Loucy (cell line): ENCODE data around the gene GPR15.

Experiments
- H2AFZ ChIP-seq: fragments of 200-600 bp; sonication (generic); 2 replicates; pipeline ENCODE4 v1.6.0; 2016; ENCODE audit warnings: antibody characterized with exemption, mild to moderate bottlenecking, low read length, moderate library complexity
- H3F3A ChIP-seq: fragments of 200-600 bp; 2 replicates; pipeline ENCODE4 v1.6.0; 2016; ENCODE audit warnings: antibody characterized with exemption, low read depth, mild to moderate bottlenecking
- H3K27me3 ChIP-seq: fragments of 200-600 bp; sonication (generic); 2 replicates; pipeline ENCODE4 v1.6.1; 2014; ENCODE audit warnings: low read length, mild to moderate bottlenecking; ENCODE audit not compliant: insufficient read depth, poor library complexity, severe bottlenecking
- H3K36me3 ChIP-seq: fragments of 200-600 bp; sonication (generic); 2 replicates; pipeline ENCODE4 v1.6.1; 2016; ENCODE audit warnings: low read length; ENCODE audit not compliant: insufficient read depth
- H3K4me1 ChIP-seq: fragments of 200-600 bp; sonication (generic); 2 replicates; pipeline ENCODE4 v1.5.1; 2014; ENCODE audit warnings: low read length, mild to moderate bottlenecking; ENCODE audit not compliant: insufficient read depth, poor library complexity, severe bottlenecking
- H3K4me2 ChIP-seq: fragments of 200-600 bp; sonication (generic); 2 replicates; pipeline ENCODE4 v1.6.0; 2014; ENCODE audit warnings: antibody characterized with exemption, low read length, low read depth, mild to moderate bottlenecking; ENCODE audit not compliant: poor library complexity, severe bottlenecking
- H3K4me3 ChIP-seq: fragments of 200-600 bp; sonication (generic); 2 replicates; pipeline ENCODE4 v1.5.1; 2014; ENCODE audit warnings: low read length, mild to moderate bottlenecking, mixed read lengths; ENCODE audit not compliant: poor library complexity, severe bottlenecking
- H3K79me2 ChIP-seq: fragments of 200-600 bp; sonication (generic); 2 replicates; pipeline ENCODE4 v1.6.1; 2014; ENCODE audit warnings: low read length; ENCODE audit not compliant: insufficient read depth
- H3K9ac ChIP-seq: fragments of 200-600 bp; sonication (generic); 2 replicates; pipeline ENCODE4 v1.6.0; 2014; ENCODE audit warnings: mild to moderate bottlenecking, low read depth, low read length, moderate library complexity; ENCODE audit not compliant: poor library complexity, severe bottlenecking
- H3K9me2 ChIP-seq: fragments of 200-600 bp; sonication (generic); replicated peaks from 2 replicates; pipeline ENCODE4 v1.6.1; 2016; ENCODE audit warnings: low read depth, low read length, mixed read lengths
- H3K9me3 ChIP-seq: fragments of 200-600 bp; sonication (generic); 2 replicates; pipeline ENCODE4 v1.6.1; 2014; ENCODE audit warnings: mild to moderate bottlenecking, antibody characterized with exemption, low read length, low read depth; ENCODE audit not compliant: insufficient read depth
- H4K20me1 ChIP-seq: fragments of 200-600 bp; sonication (generic); 2 replicates; pipeline ENCODE4 v1.6.0; 2014; ENCODE audit warnings: antibody characterized with exemption, low read length, mild to moderate bottlenecking; ENCODE audit not compliant: insufficient read depth, poor library complexity, severe bottlenecking
- CTCF ChIP-seq: fragments of 200-600 bp; sonication (generic); conservative IDR thresholded peaks from 2 replicates; pipeline ENCODE4 v1.5.1; 2014; ENCODE audit warnings: mild to moderate bottlenecking, antibody characterized with exemption, low read length
- EZH2phosphoT487 ChIP-seq: fragments of 200-600 bp; IDR thresholded peaks from 2 replicates; pipeline ENCODE4 v1.6.1; 2018; ENCODE audit warnings: antibody characterized with exemption, mild to moderate bottlenecking, moderate library complexity, borderline replicate concordance

The GPR15 gene

GRCh38 chr3:98497381-98497780, 34.4 kb upstream of the GPR15 start, which contains the start of gene OR5K2:
Gene OR5K2, plus strand, starts transcription at chr3:98497681. Its CDS starts 0 bp downstream, at chr3:98497681.
- no peak within 1 kb of the TSS for H2AFZ ChIP-seq
- H3K79me2 ChIP-seq = no peaks in the 10 kb centered on the region
- TF ChIP-seq EZH2phosphoT487 = no peak
- TF ChIP-seq CTCF = no peak
- no peaks in the 10 kb centered on the region for H3K27me3 ChIP-seq
- no peaks in the 10 kb centered on the region for H3K4me1 ChIP-seq
- no peak within 1 kb of the TSS for H3K9ac ChIP-seq
- no peaks in the 10 kb centered on the region for H4K20me1 ChIP-seq
- H3K36me3 ChIP-seq = no peaks in the 10 kb centered on the region
- no peaks in the 10 kb centered on the region for H3F3A ChIP-seq
- H3K9me3 ChIP-seq = no peaks in the 10 kb centered on the region
- H3K4me2 ChIP-seq = no peak within 1 kb of the TSS
- no peak within 1 kb of the TSS for H3K4me3 ChIP-seq
- H3K9me2 ChIP-seq = no peaks in the 10 kb centered on the region

DNA sequence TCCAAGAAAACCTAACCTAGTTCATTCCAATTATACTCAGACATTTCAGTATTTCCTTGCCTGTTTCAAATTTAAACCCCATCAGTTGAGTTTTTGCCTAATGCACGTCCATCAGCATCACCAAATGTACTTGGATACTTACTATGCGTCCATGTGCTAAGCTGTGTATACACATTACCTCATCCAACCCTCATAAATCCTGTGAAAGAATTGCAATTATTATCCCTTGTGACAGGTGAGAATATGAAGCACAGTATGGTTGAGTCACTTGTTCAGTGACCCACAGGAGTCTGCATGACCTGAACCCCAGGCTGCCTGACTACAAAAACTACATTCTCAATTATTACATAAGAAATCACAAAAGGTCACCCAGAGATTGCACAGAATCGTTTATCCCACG, 31.8 kb upstream of the GPR15 start:
- Histone ChIP-seq H3K9ac (no peak overlapping the region), H4K20me1 (no peaks in the 10 kb centered on the region), H3F3A (no peaks in the 10 kb centered on the region), H3K79me2 (no peaks in the 10 kb centered on the region), H3K9me3 (no peaks in the 10 kb centered on the region), H2AFZ (no peak overlapping the region), H3K4me2 (no peak overlapping the region), H3K9me2 (no peaks in the 10 kb centered on the region), H3K4me1 (no peaks in the 10 kb centered on the region), H3K27me3 (no peaks in the 10 kb centered on the region), H3K4me3 (no peak overlapping the region), H3K36me3 (no peaks in the 10 kb centered on the region)
- TF ChIP-seq EZH2phosphoT487 = no peak
- TF ChIP-seq CTCF = no peak

- no peaks in the 10 kb centered on the region for H3K79me2 ChIP-seq
- H3K9me2 ChIP-seq = no peaks in the 10 kb centered on the region
- H3K9ac ChIP-seq = no peak overlapping the region
- no peaks in the 10 kb centered on the region for H3K36me3 ChIP-seq
- no peaks in the 10 kb centered on the region for H3K9me3 ChIP-seq
- no peaks in the 10 kb centered on the region for H4K20me1 ChIP-seq
- no peaks in the 10 kb centered on the region for H3K27me3 ChIP-seq
- no peak overlapping the region for H3K4me2 ChIP-seq
- no peaks in the 10 kb centered on the region for H3F3A ChIP-seq
- no peak overlapping the region for H2AFZ ChIP-seq
- TF ChIP-seq EZH2phosphoT487 (no peak), CTCF (no peak)
- no peaks in the 10 kb centered on the region for H3K4me1 ChIP-seq
- H3K4me3 ChIP-seq = no peak overlapping the region
These were observed 30.5 kb upstream of the GPR15 start for GRCh38 chr3:98501270-98501669.
